ENCODE data around the gene ITPR1. TPM values are rescaled to one million over a fixed set of nuclear protein-coding genes. Genes with fewer than 3 reads are reported as not detected.

Gene ITPR1
- total RNA-seq, 1 donor from 2014 or later, result 251 TPM

- DNase-seq (ENCODE audit: low spot score), result no peak
These were observed 191.0 kb downstream of the ITPR1 start for GRCh38 chr3:4684117-4684516.

GRCh38 chr3:4684976-4685375 lies 191.8 kb downstream of the ITPR1 start:
- no peak for DNase-seq (ENCODE audit: low spot score)

GRCh38 chr3:4685673-4686345 lies 192.7 kb downstream of the ITPR1 start:
- DNase-seq (ENCODE audit: low spot score), result no peak

- DNase-seq (ENCODE audit: low spot score), result no peak
These were observed 193.5 kb downstream of the ITPR1 start for GRCh38 chr3:4686619-4687018.

- no peak for DNase-seq (ENCODE audit: low spot score)
These were observed 194.0 kb downstream of the ITPR1 start for GRCh38 chr3:4687167-4687566.

- no peak for DNase-seq (ENCODE audit: low spot score)
These were observed 194.4 kb downstream of the ITPR1 start for GRCh38 chr3:4687596-4687995.

GRCh38 chr3:4688411-4688810 lies 195.3 kb downstream of the ITPR1 start:
- DNase-seq (ENCODE audit: low spot score), result no peak

- no peak for DNase-seq (ENCODE audit: low spot score)
These were observed 195.9 kb downstream of the ITPR1 start for GRCh38 chr3:4689021-4689420.

GRCh38 chr3:4690277-4690676 lies 197.1 kb downstream of the ITPR1 start:
- no peak for DNase-seq (ENCODE audit: low spot score)

GRCh38 chr3:4693620-4694019 lies 200.5 kb downstream of the ITPR1 start:
- no peak for DNase-seq (ENCODE audit: low spot score)

GRCh38 chr3:4695846-4696245 lies 202.7 kb downstream of the ITPR1 start:
- DNase-seq (ENCODE audit: low spot score), result no peak

- DNase-seq (ENCODE audit: low spot score), result no peak
These were observed 203.1 kb downstream of the ITPR1 start for GRCh38 chr3:4696266-4696665.

GRCh38 chr3:4698125-4698821 lies 205.1 kb downstream of the ITPR1 start:
- no peak for DNase-seq (ENCODE audit: low spot score)

- peak; percentile 4 for DNase-seq (ENCODE audit: low spot score)
These were observed 209.9 kb downstream of the ITPR1 start for GRCh38 chr3:4703054-4703480.

- DNase-seq (ENCODE audit: low spot score), result no peak
These were observed 211.4 kb downstream of the ITPR1 start for GRCh38 chr3:4704552-4704951.

- no peak for DNase-seq (ENCODE audit: low spot score)
These were observed 214.2 kb downstream of the ITPR1 start for GRCh38 chr3:4707324-4707723.

GRCh38 chr3:4708230-4708629 lies 215.1 kb downstream of the ITPR1 start:
- DNase-seq (ENCODE audit: low spot score), result peak; percentile 12

GRCh38 chr3:4709341-4709740 lies 216.2 kb downstream of the ITPR1 start:
- DNase-seq (ENCODE audit: low spot score), result peak; percentile 56

- DNase-seq (ENCODE audit: low spot score), result no peak
These were observed 217.0 kb downstream of the ITPR1 start for GRCh38 chr3:4710191-4710590.

- DNase-seq (ENCODE audit: low spot score), result no peak
These were observed 218.5 kb downstream of the ITPR1 start for GRCh38 chr3:4711680-4711992.

- DNase-seq (ENCODE audit: low spot score), result peak; percentile 45
These were observed 219.0 kb downstream of the ITPR1 start for GRCh38 chr3:4712109-4712508.

- DNase-seq (ENCODE audit: low spot score), result no peak
These were observed 220.9 kb downstream of the ITPR1 start for GRCh38 chr3:4714045-4714444.

GRCh38 chr3:4716266-4716665 lies 223.1 kb downstream of the ITPR1 start:
- DNase-seq (ENCODE audit: low spot score), result no peak
